HCT116 (cell line): ENCODE measurements around the gene ASB14. TPM values are rescaled to one million over a fixed set of nuclear protein-coding genes. Genes with fewer than 3 reads are reported as not detected.

Experiments
- ATAC-seq: fragments of 200-7000 bp; cut with Tn5 transposase; 2 replicates; pipeline ENCODE4 v1.9.1; 2020; ENCODE audit warnings: mild to moderate bottlenecking, moderate library complexity
- BruUV-seq: library from RNA; stranded (reverse); fragments of 400-500 nt; replicated peaks from 2 replicates; lab custom pipeline; 2021; lab: Mats Ljungman, UMichigan
- CTCF ChIA-PET: fragments of 300-600 bp; sonication (Branson Sonifier 250); formaldehyde crosslinking; loops from one replicate; lab custom pipeline; 2021; ENCODE audit warnings: antibody characterized with exemption; lab: Charles Lee
- POLR2A ChIA-PET: fragments of 300-600, 350-600 bp; sonication (Branson Sonifier 250); formaldehyde crosslinking; loops from one replicate; lab custom pipeline; 2021; ENCODE audit warnings: antibody characterized with exemption; lab: Charles Lee
- RAD21 ChIA-PET, 2 experiments: fragments of 300-600 bp; sonication (Branson Sonifier 250); formaldehyde crosslinking; loops; one replicate each; lab custom pipeline; 2023; ENCODE audit warnings: low total read pairs in 2 of 2; ENCODE audit not compliant: uncharacterized antibody in 2 of 2, unreplicated experiment in 2 of 2, low non-redundant PET in 1 of 2; lab: Charles Lee
- DNase-seq: peaks from one replicate; pipeline ENCODE4 v3.0.0-alpha.2; 2010; ENCODE audit warnings: low read depth, low spot score
- H2AFZ ChIP-seq: fragments of 200-600 bp; shearing (Covaris generic), sonication (generic); 2 replicates; pipeline ENCODE4 v1.6.1; 2017; ENCODE audit warnings: low read depth, mixed run types, mixed read lengths, antibody characterized with exemption, low read length; ENCODE audit not compliant: poor library complexity, severe bottlenecking
- H3K27ac ChIP-seq: 2 replicates; pipeline ENCODE4 v1.5.1; 2012; ENCODE audit warnings: low read depth, low read length
- H3K27me3 ChIP-seq: fragments of 200-600 bp; sonication (generic); 2 replicates; pipeline ENCODE4 v1.6.1; 2016; ENCODE audit warnings: mixed run types, low read length, mixed read lengths; ENCODE audit not compliant: insufficient read depth
- H3K36me3 ChIP-seq, 2 experiments: fragments of 200-500 bp in 1 of 2; fragments of 200-600 bp in 1 of 2; sonication (Bioruptor generic) in 1 of 2; sonication (generic) in 1 of 2; 2 replicates each; pipeline versions ENCODE4 v1.5.1 to v1.6.1; 2014 to 2016; ENCODE audit warnings: low read length in 2 of 2, inconsistent platforms in 1 of 2, mixed read lengths in 1 of 2, mixed run types in 1 of 2; ENCODE audit not compliant: insufficient read depth in 2 of 2, control insufficient read depth in 1 of 2
- H3K4me1 ChIP-seq, 2 experiments: fragments of 200-600 bp in 1 of 2; sonication (generic) in 1 of 2; 2 replicates each; pipeline versions ENCODE4 v1.5.1 to v1.6.1; 2012 to 2017; ENCODE audit warnings: low read length in 2 of 2, inconsistent platforms in 1 of 2, mild to moderate bottlenecking in 1 of 2, mixed read lengths in 1 of 2, mixed run types in 1 of 2, moderate library complexity in 1 of 2; ENCODE audit not compliant: insufficient read depth in 2 of 2, control insufficient read depth in 1 of 2
- H3K4me2 ChIP-seq: fragments of 200-600 bp; sonication (generic); 2 replicates; pipeline ENCODE4 v1.6.1; 2017; ENCODE audit warnings: mixed run types, low read length, mixed read lengths
- H3K4me3 ChIP-seq, 2 experiments: fragments of 200-600 bp in 1 of 2; sonication (generic) in 1 of 2; replicated peaks in 1 of 2; 2 replicates each; pipeline ENCODE4 v1.5.1; 2011 to 2016; ENCODE audit warnings: low read length in 2 of 2, control low read depth in 1 of 2, low read depth in 1 of 2, mild to moderate bottlenecking in 1 of 2, mixed read lengths in 1 of 2, mixed run types in 1 of 2
- H3K79me2 ChIP-seq: fragments of 200-600 bp; sonication (generic); 2 replicates; pipeline ENCODE4 v1.6.1; 2017; ENCODE audit warnings: mild to moderate bottlenecking, mixed run types, low read length, moderate library complexity, mixed read lengths; ENCODE audit not compliant: insufficient read depth
- H3K9ac ChIP-seq: fragments of 200-600 bp; sonication (generic); 2 replicates; pipeline ENCODE4 v1.6.1; 2016; ENCODE audit warnings: low read length, mixed read lengths
- H3K9me2 ChIP-seq: fragments of 200-600 bp; sonication (generic), shearing (Covaris generic); 2 replicates; pipeline ENCODE4 v1.6.1; 2017; ENCODE audit warnings: mixed run types, mild to moderate bottlenecking, moderate library complexity; ENCODE audit not compliant: insufficient read depth
- H3K9me3 ChIP-seq, 2 experiments: fragments of 200-500 bp in 1 of 2; fragments of 200-600 bp in 1 of 2; sonication (Bioruptor generic) in 1 of 2; sonication (generic) in 1 of 2; 2 replicates each; pipeline ENCODE4 v1.6.1; 2014 to 2017; ENCODE audit warnings: low read length in 2 of 2, mixed read lengths in 2 of 2, inconsistent platforms in 1 of 2, low read depth in 1 of 2, mild to moderate bottlenecking in 1 of 2, mixed run types in 1 of 2, moderate library complexity in 1 of 2; ENCODE audit not compliant: control insufficient read depth in 1 of 2, insufficient read depth in 1 of 2
- H4K20me1 ChIP-seq: fragments of 200-600 bp; sonication (generic), shearing (Covaris generic); 2 replicates; pipeline ENCODE4 v1.6.1; 2017; ENCODE audit warnings: mixed run types, mild to moderate bottlenecking, moderate library complexity; ENCODE audit not compliant: insufficient read depth
- CBX3 ChIP-seq: IDR thresholded peaks from 2 replicates; pipeline ENCODE4 v1.6.1; 2012; ENCODE audit warnings: low read depth
- CEBPB ChIP-seq: IDR thresholded peaks from 2 replicates; pipeline ENCODE4 v1.6.1; 2012; ENCODE audit warnings: low read depth
- CTCF ChIP-seq, 3 experiments: fragments of 200-600 bp in 1 of 3; sonication (generic) in 1 of 3; IDR thresholded peaks in 2 of 3; conservative IDR thresholded peaks in 1 of 3; 2 replicates each; pipeline ENCODE4 v1.5.1; 2012 to 2017; ENCODE audit warnings: low read depth in 2 of 3, low read length in 2 of 3, antibody characterized with exemption in 1 of 3, borderline replicate concordance in 1 of 3, control low read depth in 1 of 3, mild to moderate bottlenecking in 1 of 3, mixed read lengths in 1 of 3, mixed run types in 1 of 3, moderate library complexity in 1 of 3; ENCODE audit not compliant: insufficient read depth in 1 of 3
- ELF1 ChIP-seq: IDR thresholded peaks from 2 replicates; pipeline ENCODE4 v1.6.1; 2012; ENCODE audit warnings: low read depth, borderline replicate concordance
- EZH2 ChIP-seq: fragments of 200-600 bp; sonication (generic); IDR thresholded peaks from 2 replicates; pipeline ENCODE4 v1.6.1; 2017; ENCODE audit warnings: antibody characterized with exemption, mixed run types
- EZH2phosphoT487 ChIP-seq: fragments of 200-600 bp; IDR thresholded peaks from 2 replicates; pipeline ENCODE4 v1.6.1; 2018; ENCODE audit warnings: antibody characterized with exemption, borderline replicate concordance
- FOSL1 ChIP-seq: IDR thresholded peaks from 2 replicates; pipeline ENCODE4 v1.6.1; 2012; ENCODE audit warnings: low read depth
- MAX ChIP-seq: IDR thresholded peaks from 2 replicates; pipeline ENCODE4 v1.6.1; 2012
- POLR2A ChIP-seq: IDR thresholded peaks from 2 replicates; pipeline ENCODE4 v1.7.0; 2011; ENCODE audit warnings: borderline replicate concordance; ENCODE audit not compliant: insufficient read depth, insufficient read length; ENCODE audit errors: extremely low read depth
- POLR2AphosphoS5 ChIP-seq: IDR thresholded peaks from 2 replicates; pipeline ENCODE4 v1.6.1; 2011; ENCODE audit warnings: mild to moderate bottlenecking, low read depth, low read length, moderate library complexity
- RAD21 ChIP-seq: IDR thresholded peaks from 2 replicates; pipeline ENCODE4 v1.6.1; 2012; ENCODE audit warnings: low read depth, mild to moderate bottlenecking
- SP1 ChIP-seq: IDR thresholded peaks from 2 replicates; pipeline ENCODE4 v1.6.1; 2012; ENCODE audit warnings: low read depth
- SRF ChIP-seq: IDR thresholded peaks from 2 replicates; pipeline ENCODE4 v1.6.1; 2012; ENCODE audit warnings: low read depth
- TCF7L2 ChIP-seq: IDR thresholded peaks from 2 replicates; pipeline ENCODE4 v1.7.0; 2011; ENCODE audit warnings: borderline replicate concordance, inconsistent platforms; ENCODE audit not compliant: insufficient read depth, insufficient read length; ENCODE audit errors: extremely low read depth
- YY1 ChIP-seq: IDR thresholded peaks from 2 replicates; pipeline ENCODE4 v1.6.1; 2011; ENCODE audit warnings: low read length, low read depth, moderate library complexity, mild to moderate bottlenecking; ENCODE audit not compliant: insufficient replicate concordance; ENCODE audit errors: extremely low read depth
- ZFX ChIP-seq: fragments of 450-650 bp; IDR thresholded peaks from 2 replicates; pipeline ENCODE4 v1.6.1; 2017
- intact Hi-C: fragments of 100-400 bp; cut with micrococcal nuclease; formaldehyde crosslinking; loops from 2 replicates; pipeline ENCODE4 v1.10.0; 2022
- total RNA-seq: library from RNA; stranded (reverse); gene quantifications from one replicate; pipeline ENCODE4 v1.2.1, GENCODE V29; 2021; ENCODE audit not compliant: unreplicated experiment
- TF ChIP-seq, protein P1 (sequence below): IDR thresholded peaks from 2 replicates; pipeline ENCODE4 v1.6.1; 2012
- TF ChIP-seq, protein P2 (sequence below): IDR thresholded peaks from 2 replicates; pipeline ENCODE4 v1.6.1; 2011; ENCODE audit warnings: mild to moderate bottlenecking, low read length, moderate library complexity; ENCODE audit not compliant: insufficient replicate concordance; ENCODE audit errors: extremely low read depth

ASB14 gene
- total RNA-seq, 1 experiment from 2014 or later, result not detected

- Histone ChIP-seq H3K4me2 (no peak overlapping the region), H3K9me3 (no peaks in the 10 kb centered on the region), H4K20me1 (no peaks in the 10 kb centered on the region), H3K79me2 (no peaks in the 10 kb centered on the region), H3K27ac (no peak overlapping the region), H3K27me3 (no peaks in the 10 kb centered on the region), H3K9ac (no peak overlapping the region), H3K36me3 (peaks cover 0 to 3% of the 10 kb centered on the region in 2 experiments; a peak in 1 of 4 replicates), H3K4me1 (peaks cover 0 to 7% of the 10 kb centered on the region in 2 experiments; a peak in 1 of 4 replicates), H2AFZ (no peak overlapping the region), H3K9me2 (no peaks in the 10 kb centered on the region), H3K4me3 (no peak overlapping the region)
- ChIA-PET RAD21 (no interaction called here), POLR2A (no interaction called here), CTCF (no interaction called here)
- DNase-seq, result no peak
- no TSS peak for BruUV-seq
- TF ChIP-seq YY1, result no peak
- ATAC-seq, result no peak
- intact Hi-C loops, result no loop called here
Measured at GRCh38 chr3:57278237-57278636, 14.2 kb downstream of the ASB14 start.

- Histone ChIP-seq H3K4me1 (no peaks in the 10 kb centered on the region), H3K27ac (no peak overlapping the region), H3K9me2 (no peaks in the 10 kb centered on the region), H3K79me2 (no peaks in the 10 kb centered on the region), H4K20me1 (no peaks in the 10 kb centered on the region), H3K36me3 (peaks cover 0 to 7% of the 10 kb centered on the region in 2 experiments; a peak in 2 of 4 replicates), H3K4me3 (no peak overlapping the region), H3K9ac (no peak overlapping the region), H3K9me3 (no peaks in the 10 kb centered on the region), H3K4me2 (no peak overlapping the region), H2AFZ (no peak overlapping the region), H3K27me3 (no peaks in the 10 kb centered on the region)
- ChIA-PET RAD21 (no interaction called here), CTCF (no interaction called here), POLR2A (no interaction called here)
- ATAC-seq (no peak), DNase-seq (no peak)
- BruUV-seq, result no TSS peak
- intact Hi-C loops, result no loop called here
- TF ChIP-seq CTCF (IDR thresholded peaks at IDR 0.05 in 2 of 3, conservative IDR thresholded peaks at IDR 0.05 in 1 of 3; ENCODE audit: borderline replicate concordance in 1 of 3, insufficient read depth in 1 of 3, low read depth in 2 of 3, low read length in 2 of 3) (no peak), SP1 (no peak), EZH2 (no peak), RAD21 (no peak), CBX3 (no peak), ELF1 (no peak), SRF (no peak), YY1 (no peak), CEBPB (no peak), EZH2phosphoT487 (no peak), FOSL1 (no peak), TCF7L2 (no peak), POLR2A (no peak), MAX (no peak), POLR2AphosphoS5 (no peak), ZFX (no peak)
- TF ChIP-seq, protein P1, sequence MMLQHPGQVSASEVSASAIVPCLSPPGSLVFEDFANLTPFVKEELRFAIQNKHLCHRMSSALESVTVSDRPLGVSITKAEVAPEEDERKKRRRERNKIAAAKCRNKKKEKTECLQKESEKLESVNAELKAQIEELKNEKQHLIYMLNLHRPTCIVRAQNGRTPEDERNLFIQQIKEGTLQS, result no peak
- TF ChIP-seq, protein P2, sequence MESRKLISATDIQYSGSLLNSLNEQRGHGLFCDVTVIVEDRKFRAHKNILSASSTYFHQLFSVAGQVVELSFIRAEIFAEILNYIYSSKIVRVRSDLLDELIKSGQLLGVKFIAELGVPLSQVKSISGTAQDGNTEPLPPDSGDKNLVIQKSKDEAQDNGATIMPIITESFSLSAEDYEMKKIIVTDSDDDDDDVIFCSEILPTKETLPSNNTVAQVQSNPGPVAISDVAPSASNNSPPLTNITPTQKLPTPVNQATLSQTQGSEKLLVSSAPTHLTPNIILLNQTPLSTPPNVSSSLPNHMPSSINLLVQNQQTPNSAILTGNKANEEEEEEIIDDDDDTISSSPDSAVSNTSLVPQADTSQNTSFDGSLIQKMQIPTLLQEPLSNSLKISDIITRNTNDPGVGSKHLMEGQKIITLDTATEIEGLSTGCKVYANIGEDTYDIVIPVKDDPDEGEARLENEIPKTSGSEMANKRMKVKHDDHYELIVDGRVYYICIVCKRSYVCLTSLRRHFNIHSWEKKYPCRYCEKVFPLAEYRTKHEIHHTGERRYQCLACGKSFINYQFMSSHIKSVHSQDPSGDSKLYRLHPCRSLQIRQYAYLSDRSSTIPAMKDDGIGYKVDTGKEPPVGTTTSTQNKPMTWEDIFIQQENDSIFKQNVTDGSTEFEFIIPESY, result no peak
Measured at GRCh38 chr3:57275393-57275792, 17.1 kb downstream of the ASB14 start.
